CD4-positive, alpha-beta T cell treated with Interleukin-17A for 1 hour (primary cell): ENCODE data around the gene TGFB2.
A peak's percentile ranks its signal among the peaks of the same experiment; 100 is the strongest.

Source experiments
- DNase-seq: peaks from one replicate; pipeline ENCODE4 v3.0.0-alpha.2; 2020

Gene TGFB2

GRCh38 chr1:218336328-218336727 lies 8.8 kb upstream of the TGFB2 start:
- DNase-seq = no peak

- no peak for DNase-seq
Measured at GRCh38 chr1:218339267-218339831, 5.8 kb upstream of the TGFB2 start.

GRCh38 chr1:218341325-218341724 lies 3.8 kb upstream of the TGFB2 start:
- DNase-seq = no peak

GRCh38 chr1:218342091-218342490 lies 3.0 kb upstream of the TGFB2 start:
- no peak for DNase-seq

GRCh38 chr1:218345673-218346390 lies 696 bp downstream of the TGFB2 start:
- DNase-seq = peak; percentile 23

GRCh38 chr1:218346391-218347204 lies 1.5 kb downstream of the TGFB2 start:
- DNase-seq = peak; percentile 9

GRCh38 chr1:218347336-218347722 lies 2.2 kb downstream of the TGFB2 start:
- no peak for DNase-seq

- DNase-seq = no peak
Measured at GRCh38 chr1:218347723-218348627, 2.8 kb downstream of the TGFB2 start.

- no peak for DNase-seq
Measured at GRCh38 chr1:218348628-218349071, 3.5 kb downstream of the TGFB2 start.

GRCh38 chr1:218349348-218350034 lies 4.4 kb downstream of the TGFB2 start:
- DNase-seq = no peak

- DNase-seq = no peak
Measured at GRCh38 chr1:218350035-218350525, 4.9 kb downstream of the TGFB2 start.

GRCh38 chr1:218350801-218351266 lies 5.7 kb downstream of the TGFB2 start:
- DNase-seq = no peak

- DNase-seq = peak; percentile 20
Measured at GRCh38 chr1:218351391-218352074, 6.4 kb downstream of the TGFB2 start.

- DNase-seq = no peak
Measured at GRCh38 chr1:218352075-218352438, 6.9 kb downstream of the TGFB2 start.

GRCh38 chr1:218353656-218354055 lies 8.5 kb downstream of the TGFB2 start:
- no peak for DNase-seq

- no peak for DNase-seq
Measured at GRCh38 chr1:218355278-218355677, 10.1 kb downstream of the TGFB2 start.

GRCh38 chr1:218357211-218357892 lies 12.2 kb downstream of the TGFB2 start:
- no peak for DNase-seq

- DNase-seq = no peak
Measured at GRCh38 chr1:218357893-218358232, 12.7 kb downstream of the TGFB2 start.

GRCh38 chr1:218361298-218362065 lies 16.3 kb downstream of the TGFB2 start:
- no peak for DNase-seq
